HG03439 (cell line): ENCODE measurements around the gene EBPL.

Experiments
- ATAC-seq: cut with Tn5 transposase; IDR thresholded peaks from one replicate; pipeline ENCODE4 v1.9.1; 2021; ENCODE audit warnings: mild to moderate bottlenecking, moderate library complexity; ENCODE audit not compliant: unreplicated experiment

Gene EBPL

GRCh38 chr13:49676581-49677298, 14.5 kb downstream of the EBPL start:
- ATAC-seq: no peak

DNA sequence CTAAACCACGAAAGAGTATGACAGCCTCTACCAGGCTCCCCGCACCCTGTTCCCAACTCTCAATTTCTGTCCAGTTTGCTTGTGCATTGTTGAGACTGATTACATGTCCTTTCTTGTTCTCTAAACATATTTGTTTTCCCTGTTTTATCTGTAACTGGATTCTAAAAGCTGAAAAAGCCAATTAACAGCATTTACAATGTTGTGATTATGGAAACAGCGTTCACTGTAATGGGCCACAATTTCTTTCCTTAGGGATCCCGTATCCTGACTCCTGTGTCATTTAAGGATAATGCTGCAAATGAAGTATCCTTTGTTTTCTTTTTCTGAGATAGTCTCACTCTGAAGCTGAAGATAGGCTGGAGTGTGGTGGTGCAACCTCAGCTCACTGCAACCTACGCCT, 20.5 kb downstream of the EBPL start:
- ATAC-seq: no peak

GRCh38 chr13:49669735-49670309, 21.5 kb downstream of the EBPL start:
- ATAC-seq: no peak

DNA sequence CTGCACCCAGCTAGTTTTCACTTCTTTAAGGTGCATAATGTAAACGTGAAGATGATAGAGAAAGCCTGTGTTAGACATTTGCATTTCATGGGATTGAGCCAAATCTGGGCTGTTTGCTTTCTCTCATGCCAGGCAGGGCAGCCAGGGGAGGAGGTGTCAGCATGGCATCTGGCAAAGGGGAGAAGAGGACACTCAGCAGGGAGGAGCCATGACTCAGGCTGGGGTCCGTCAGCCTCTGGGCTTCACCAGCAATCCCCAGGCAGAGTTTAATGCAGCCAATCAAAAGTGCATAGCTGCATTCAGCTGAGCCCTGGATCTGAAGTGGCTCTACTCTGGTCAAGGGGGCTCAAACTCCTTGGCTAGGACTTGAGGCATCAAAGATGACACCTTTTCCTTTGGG, 23.5 kb downstream of the EBPL start:
- no peak for ATAC-seq

DNA sequence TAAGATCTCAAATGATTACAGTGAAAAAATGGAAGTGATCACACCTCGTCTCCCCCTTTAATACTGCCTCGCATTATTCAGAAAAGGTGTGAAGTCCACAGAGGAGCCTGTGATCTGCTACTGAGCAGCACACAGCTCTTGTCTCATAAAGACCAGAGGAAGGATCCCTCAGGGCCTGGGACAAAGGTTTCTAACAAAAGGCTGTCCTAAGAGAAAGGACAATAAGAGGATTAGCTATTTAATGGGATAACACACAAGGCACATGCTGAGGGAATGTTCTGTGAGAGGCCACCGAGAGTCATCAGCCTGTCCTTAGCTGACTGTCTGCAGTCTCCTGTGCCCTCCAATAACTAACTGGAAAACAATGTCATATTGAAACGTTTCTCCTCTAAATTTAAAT, 26.7 kb downstream of the EBPL start:
- ATAC-seq: no peak

- ATAC-seq: no peak
Measured at GRCh38 chr13:49657241-49657641, 34.0 kb downstream of the EBPL start.

- ATAC-seq: no peak
Measured at GRCh38 chr13:49655906-49656305, 35.4 kb downstream of the EBPL start.

DNA sequence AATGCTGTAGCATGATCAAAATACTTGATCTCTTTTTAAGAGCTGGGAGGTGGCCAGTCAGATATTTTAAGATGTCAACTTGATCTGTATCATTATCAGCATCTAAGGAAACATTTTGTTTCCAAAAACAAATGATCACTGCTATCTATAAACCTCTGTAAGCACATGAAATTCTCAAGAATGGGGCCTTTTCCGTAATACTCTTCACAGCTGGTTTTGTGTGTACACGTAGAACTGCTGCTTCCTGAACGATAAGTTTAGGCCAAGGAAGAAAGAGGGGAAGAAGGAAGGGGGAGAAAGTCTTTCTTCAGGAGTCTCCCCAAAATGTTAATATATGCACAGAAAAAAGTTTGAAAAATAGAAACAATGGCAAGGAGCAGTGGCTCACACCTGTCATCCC, 37.3 kb downstream of the EBPL start:
- no peak for ATAC-seq

DNA sequence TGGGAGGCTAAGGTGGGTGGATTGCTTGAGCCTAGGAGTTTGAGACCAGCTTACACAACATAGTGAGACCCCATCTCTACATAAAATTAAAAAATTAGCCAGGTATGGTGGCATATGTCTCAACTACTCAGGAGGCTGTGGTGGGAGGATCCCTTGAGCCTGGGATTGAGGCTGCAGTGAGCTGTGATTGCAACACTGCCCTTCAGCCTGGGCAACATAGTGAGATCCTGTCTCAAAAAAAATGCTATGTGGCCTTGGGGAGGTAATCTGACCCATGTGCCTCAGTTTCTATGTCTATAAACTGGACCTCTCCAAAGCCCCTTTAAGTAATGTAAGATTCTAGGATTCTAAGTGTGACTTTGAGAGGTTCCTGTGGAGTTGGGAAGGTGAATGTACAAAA, 37.8 kb downstream of the EBPL start:
- ATAC-seq: no peak

DNA sequence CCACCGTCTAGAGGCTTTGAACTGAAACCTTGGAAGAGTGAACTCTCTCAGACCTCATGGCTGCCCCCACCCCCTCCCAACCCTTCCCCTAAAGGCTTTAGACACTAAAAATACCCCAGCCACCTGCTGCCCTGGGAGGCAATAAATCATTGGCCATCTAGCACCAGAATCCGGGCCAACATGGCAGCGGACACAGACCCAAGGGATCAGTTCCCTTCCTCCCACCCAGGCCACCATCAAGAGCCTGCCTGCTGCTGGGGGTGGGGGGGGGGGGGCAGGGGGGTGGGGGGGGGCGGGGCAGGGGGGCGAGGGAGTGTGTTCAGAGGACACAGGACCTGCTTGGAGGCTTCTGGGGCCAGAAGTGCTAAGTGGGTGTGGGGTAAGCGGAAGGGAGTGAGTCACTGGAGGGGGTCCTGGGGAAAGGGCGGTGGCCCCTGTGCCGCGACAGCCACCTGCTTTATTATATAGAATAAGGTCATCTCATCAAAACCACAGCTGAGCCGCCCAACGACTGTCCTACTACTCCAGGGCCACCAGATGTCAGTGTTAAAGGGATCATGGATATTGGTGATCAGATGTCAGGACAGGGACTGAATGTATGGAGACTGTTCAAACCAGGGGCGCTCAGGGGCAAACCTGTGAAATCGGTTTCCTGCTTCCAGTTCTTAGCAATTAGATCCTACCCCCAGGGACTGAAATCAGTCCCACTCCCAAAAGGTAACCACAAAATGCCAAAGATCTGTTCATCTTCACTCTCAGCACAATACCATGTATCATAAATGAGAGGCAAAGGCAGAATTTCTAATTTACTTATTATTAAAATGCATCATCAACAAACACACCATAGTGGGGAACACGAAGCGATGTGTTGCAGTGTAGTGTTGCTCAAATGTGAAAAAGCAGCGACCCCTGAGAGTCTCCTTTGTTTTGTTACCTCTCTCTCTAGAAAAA, 38.7 kb downstream of the EBPL start:
- no peak for ATAC-seq

DNA sequence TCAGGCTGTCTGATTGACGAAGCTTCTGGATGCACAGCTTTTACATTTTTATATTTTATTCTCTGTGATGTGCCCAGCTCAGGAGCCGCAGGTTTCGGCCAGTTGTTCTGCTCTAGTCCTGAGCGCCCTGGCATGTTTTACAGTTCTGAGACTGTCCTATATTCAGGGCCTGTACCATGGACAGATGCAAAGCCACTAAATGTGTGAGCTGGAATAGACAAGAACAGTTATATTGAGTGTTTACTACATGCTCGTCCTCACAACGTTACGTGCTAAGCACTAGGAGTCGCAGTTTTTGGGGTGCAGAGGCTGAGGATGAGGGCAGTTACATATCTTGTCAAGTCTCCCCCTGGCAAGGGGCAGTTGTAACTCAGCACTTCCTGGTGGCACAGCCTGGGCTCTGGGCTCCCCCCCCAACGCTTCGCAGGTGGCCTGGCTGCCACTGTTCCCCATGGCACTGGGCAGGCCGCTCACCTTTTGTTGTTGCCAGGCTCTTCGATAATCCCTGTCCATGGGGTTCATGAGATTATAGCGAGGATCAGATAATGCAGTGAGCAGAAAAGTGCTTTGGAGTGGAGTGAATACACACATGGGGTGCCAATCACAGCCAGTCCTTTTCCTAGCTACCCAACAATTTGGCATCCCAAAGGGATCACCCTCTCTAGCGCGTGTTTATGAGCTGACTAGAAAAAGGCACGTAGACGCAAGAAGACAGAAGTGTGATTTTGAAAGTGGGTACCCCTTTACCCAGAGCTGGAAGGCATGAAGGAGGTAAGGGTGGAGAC, 39.5 kb downstream of the EBPL start:
- no peak for ATAC-seq

DNA sequence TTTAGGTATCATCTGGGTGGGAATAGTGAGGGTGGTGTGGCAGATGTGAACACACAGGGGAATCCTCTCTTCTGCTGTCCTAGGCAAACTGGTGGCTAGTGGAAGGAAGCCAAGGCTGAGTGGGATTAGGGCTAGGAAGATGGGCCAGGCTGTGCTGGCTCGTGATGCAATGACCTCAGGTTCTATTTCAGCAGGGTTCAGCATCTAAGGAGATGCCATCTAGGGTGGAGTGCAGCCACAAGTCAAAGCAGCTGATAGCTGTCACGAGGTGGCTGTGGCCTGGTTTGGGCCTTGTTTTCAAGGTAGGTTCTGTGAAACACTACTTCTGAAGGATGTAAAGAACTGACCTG, 41.3 kb downstream of the EBPL start:
- ATAC-seq: no peak

DNA sequence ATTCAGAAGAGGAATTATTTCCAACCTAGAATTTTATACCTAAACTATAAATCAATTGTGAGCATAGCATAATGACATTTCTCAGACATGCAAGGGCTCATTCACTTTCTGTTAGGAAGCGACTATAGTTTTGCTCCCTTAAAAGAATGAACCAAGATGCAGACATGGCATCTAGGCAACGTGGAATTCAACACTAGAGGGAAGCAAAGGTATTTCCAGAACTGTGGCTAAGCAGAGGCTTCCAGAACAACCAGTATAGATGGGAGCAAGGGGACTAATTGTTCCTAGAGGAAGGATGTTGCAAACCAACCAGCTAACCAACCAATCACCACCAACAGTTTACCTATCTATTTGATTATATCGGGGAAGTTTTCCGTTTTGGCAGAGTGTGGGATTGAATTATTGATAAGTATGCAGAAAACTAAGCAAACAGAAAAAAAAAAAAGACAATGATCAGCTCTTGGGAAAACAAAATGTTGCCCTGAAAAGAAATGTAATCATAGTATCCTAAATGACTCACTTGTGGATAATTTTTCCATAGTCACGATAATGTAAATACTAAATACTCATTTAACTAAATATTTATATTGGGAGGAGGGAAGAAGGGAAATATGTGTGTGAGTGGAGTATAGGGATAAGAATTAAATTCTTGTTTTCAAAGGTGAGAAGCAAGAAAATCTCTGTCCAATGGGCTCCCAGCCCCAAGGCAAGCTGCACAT, 41.9 kb downstream of the EBPL start:
- ATAC-seq: no peak

- no peak for ATAC-seq
Measured at GRCh38 chr13:49646688-49647087, 44.6 kb downstream of the EBPL start.

DNA sequence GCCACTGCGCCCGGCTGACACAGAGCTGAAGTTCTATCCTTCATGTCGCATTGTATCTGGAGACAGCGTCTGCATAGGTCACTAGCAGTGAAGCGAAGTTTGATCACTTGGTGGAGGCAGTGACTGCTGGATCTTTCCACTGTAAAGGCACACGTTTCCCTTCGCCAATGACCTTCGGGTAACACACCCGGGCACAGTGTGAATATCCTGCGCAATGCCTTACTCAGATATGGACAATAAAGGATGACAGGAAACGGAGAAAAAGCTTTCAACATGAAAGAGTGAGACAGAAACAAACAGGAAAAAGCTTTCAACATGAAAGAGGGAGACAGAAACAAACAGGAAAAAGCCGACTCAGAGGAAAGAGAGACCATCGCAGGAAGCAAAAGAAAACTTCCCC, 45.8 kb downstream of the EBPL start:
- no peak for ATAC-seq

DNA sequence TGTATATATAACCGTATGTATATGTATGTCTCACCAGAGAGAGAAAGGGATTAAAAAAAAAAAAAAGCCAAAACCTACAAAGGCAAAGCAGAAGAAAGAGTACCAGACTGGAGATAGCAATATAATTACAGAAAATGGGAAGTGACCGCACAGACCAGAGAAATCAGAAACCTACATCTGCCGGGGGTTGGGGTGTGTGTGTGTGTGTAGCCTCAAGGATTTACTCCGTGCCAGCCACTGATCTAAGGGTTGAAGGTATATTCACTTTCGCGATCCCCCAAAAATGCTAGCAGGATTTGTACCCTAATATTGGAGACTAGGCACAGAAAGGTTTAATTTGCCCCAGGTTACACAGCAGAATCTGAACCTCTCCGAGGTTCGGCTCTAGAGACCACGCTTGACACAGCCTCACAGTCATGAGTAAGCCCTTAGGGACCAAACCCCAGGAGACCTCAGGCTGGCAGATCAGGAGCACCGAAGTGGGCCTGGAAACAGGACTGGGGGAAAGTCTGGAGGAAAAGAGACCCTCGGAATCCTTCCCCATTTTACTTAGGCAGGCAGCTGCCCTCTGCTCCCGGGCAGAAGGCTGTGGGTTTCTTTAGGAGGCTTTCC, 48.1 kb downstream of the EBPL start:
- no peak for ATAC-seq

- no peak for ATAC-seq
Measured at GRCh38 chr13:49641801-49642291, 49.4 kb downstream of the EBPL start.

DNA sequence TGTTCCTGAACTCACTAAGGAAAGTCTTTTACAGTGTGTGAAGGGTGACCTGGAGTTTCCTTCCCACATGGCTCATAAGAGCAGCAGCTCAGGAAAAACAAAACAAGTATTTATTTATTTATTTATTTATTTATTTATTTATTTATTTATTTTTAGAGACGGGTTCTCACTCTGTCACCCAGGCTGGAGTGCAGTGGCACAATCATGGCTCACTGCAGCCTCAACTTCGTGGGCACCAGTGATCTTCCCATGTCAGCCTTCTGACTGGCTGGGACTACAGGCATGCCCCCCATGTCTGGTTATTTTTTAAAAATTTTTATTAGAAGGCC, 52.6 kb downstream of the EBPL start:
- ATAC-seq: no peak

GRCh38 chr13:49638030-49638743, 53.1 kb downstream of the EBPL start:
- no peak for ATAC-seq
